Upper lobe of right lung (tissue), 1 donor: ENCODE measurements around the gene CNGA3. TPM values are rescaled to one million over a fixed set of nuclear protein-coding genes. Genes with fewer than 3 reads are reported as not detected.

ENCODE experiments used
- ATAC-seq: fragments of 200-7000 bp; cut with Tn5 transposase; one replicate; pipeline ENCODE4 v1.9.1; 2020; ENCODE audit warnings: mild to moderate bottlenecking, moderate library complexity
- DNase-seq: peaks from one replicate; pipeline ENCODE4 v3.0.0-alpha.2; 2020
- H3K27ac ChIP-seq: fragments of 200-600 bp; one replicate; pipeline ENCODE4 v1.8.0; 2022
- H3K27me3 ChIP-seq: fragments of 200-600 bp; one replicate; pipeline ENCODE4 v1.8.0; 2022; ENCODE audit warnings: mild to moderate bottlenecking
- H3K36me3 ChIP-seq: fragments of 200-600 bp; one replicate; pipeline ENCODE4 v1.8.0; 2022
- H3K4me1 ChIP-seq: fragments of 200-600 bp; one replicate; pipeline ENCODE4 v1.8.0; 2022
- H3K4me3 ChIP-seq: fragments of 200-600 bp; one replicate; pipeline ENCODE4 v1.8.0; 2022; ENCODE audit warnings: mild to moderate bottlenecking
- H3K9me3 ChIP-seq: fragments of 200-600 bp; one replicate; pipeline ENCODE4 v1.8.0; 2022
- CTCF ChIP-seq: fragments of 200-600 bp; IDR thresholded peaks from one replicate; pipeline ENCODE4 v1.8.0; 2022; ENCODE audit warnings: antibody characterized with exemption
- intact Hi-C: fragments of 100-400 bp; cut with DNase I; formaldehyde crosslinking; loops from one replicate; pipeline ENCODE4 v1.11.0; 2022
- total RNA-seq: library from RNA; stranded (reverse); fragmentation: NEBNext Ultra II Directional; extraction: Animal tissue kit (Norgen Biotek cat#: 25700); gene quantifications from one replicate; pipeline ENCODE4 v1.2.1, GENCODE V29; 2021
- donor health status: DM: no; HTN: yes; CAD: no; lungs with severe emphysema.

Gene CNGA3
- total RNA-seq, 1 donor from 2014 or later: 0.17 TPM

DNA sequence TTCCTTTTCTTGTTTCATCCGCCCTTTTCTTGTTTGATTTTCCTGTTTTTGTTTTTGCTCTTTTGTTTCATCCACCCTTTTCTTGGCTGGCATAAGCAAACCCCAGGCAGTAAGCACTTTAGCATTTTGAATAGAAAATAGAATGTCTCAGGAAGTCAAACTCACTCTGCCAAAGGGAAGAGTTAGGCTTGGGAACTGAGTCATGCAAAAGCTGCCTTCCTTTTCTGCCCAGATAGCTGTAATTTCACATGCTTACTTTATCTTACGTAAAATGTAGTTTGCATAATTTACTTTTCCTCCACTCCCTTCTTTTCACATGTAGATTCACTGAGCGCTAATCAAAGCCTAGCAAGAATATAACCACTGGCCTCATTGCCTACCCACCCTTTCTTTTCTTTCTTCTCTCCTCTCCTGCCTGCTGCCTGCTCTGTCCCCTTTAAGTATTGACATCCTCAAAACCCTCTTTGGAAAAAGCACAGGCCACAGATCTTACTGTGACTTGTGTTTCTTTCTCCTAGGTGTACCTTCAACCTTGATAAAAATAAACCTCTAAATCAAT lies 48.4 kb downstream of the CNGA3 start:
- no peaks in the 10 kb centered on the region for H3K9me3 ChIP-seq
- no peaks in the 10 kb centered on the region for H3K36me3 ChIP-seq
- peaks cover 20% of the 10 kb centered on the region for H3K27me3 ChIP-seq
- intact Hi-C loops: no loop called here
- ATAC-seq (no peak), DNase-seq (no peak)
- H3K4me3 ChIP-seq: no peak overlapping the region
- no peak overlapping the region for H3K27ac ChIP-seq
- TF ChIP-seq CTCF: no peak
- no peaks in the 10 kb centered on the region for H3K4me1 ChIP-seq

DNA sequence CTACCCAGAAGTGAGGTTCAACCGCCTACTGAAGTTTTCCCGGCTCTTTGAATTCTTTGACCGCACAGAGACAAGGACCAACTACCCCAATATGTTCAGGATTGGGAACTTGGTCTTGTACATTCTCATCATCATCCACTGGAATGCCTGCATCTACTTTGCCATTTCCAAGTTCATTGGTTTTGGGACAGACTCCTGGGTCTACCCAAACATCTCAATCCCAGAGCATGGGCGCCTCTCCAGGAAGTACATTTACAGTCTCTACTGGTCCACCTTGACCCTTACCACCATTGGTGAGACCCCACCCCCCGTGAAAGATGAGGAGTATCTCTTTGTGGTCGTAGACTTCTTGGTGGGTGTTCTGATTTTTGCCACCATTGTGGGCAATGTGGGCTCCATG lies 49.7 kb downstream of the CNGA3 start:
- intact Hi-C loops: no loop called here
- no peak for ATAC-seq
- H3K27me3 ChIP-seq: peaks cover 23% of the 10 kb centered on the region
- no peak for TF ChIP-seq CTCF
- H3K27ac ChIP-seq: no peak overlapping the region
- H3K36me3 ChIP-seq: no peaks in the 10 kb centered on the region
- no peak overlapping the region for H3K4me3 ChIP-seq
- no peak for DNase-seq
- H3K4me1 ChIP-seq: no peaks in the 10 kb centered on the region
- H3K9me3 ChIP-seq: no peaks in the 10 kb centered on the region

DNA sequence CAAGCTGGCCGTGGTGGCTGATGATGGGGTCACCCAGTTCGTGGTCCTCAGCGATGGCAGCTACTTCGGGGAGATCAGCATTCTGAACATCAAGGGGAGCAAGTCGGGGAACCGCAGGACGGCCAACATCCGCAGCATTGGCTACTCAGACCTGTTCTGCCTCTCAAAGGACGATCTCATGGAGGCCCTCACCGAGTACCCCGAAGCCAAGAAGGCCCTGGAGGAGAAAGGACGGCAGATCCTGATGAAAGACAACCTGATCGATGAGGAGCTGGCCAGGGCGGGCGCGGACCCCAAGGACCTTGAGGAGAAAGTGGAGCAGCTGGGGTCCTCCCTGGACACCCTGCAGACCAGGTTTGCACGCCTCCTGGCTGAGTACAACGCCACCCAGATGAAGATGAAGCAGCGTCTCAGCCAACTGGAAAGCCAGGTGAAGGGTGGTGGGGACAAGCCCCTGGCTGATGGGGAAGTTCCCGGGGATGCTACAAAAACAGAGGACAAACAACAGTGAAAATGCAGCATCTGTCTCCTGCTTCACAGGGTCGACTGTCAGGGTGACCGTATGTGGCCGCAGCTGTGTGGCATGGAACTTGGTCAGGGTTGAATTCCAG lies 50.6 kb downstream of the CNGA3 start:
- Histone ChIP-seq H3K4me1 (no peaks in the 10 kb centered on the region), H3K9me3 (no peaks in the 10 kb centered on the region), H3K27ac (no peak overlapping the region), H3K4me3 (no peak overlapping the region), H3K36me3 (no peaks in the 10 kb centered on the region), H3K27me3 (peaks cover 23% of the 10 kb centered on the region)
- DNase-seq (no peak), ATAC-seq (no peak)
- TF ChIP-seq CTCF: no peak
- intact Hi-C loops: no loop called here

GRCh38 chr2:98399140-98399539 lies 52.9 kb downstream of the CNGA3 start:
- Histone ChIP-seq H3K4me3 (no peak overlapping the region), H3K36me3 (no peaks in the 10 kb centered on the region), H3K27ac (no peak overlapping the region), H3K27me3 (peaks cover 23% of the 10 kb centered on the region), H3K4me1 (no peaks in the 10 kb centered on the region), H3K9me3 (no peaks in the 10 kb centered on the region)
- DNase-seq (no peak), ATAC-seq (no peak)
- intact Hi-C loops: no loop called here
- TF ChIP-seq CTCF: no peak

DNA sequence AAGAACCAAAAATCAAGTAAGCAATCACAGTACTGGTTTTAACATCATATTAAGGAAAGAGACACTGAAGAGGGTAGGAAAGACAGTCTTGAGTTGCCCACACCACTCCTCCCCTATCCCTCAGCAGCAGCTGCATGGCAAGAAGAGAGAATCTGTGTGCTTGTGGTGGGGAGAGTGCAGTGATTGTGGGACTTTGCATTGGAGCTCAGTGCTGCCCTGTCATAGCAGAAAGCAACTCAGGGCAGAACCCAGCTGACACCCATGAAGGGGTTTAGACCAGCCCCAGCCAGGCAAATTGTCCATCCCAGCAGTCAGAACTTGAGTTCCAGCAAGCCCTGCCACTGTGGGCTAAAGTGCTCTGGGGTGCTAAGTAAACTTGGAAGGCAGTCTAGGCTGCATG lies 57.6 kb downstream of the CNGA3 start:
- H3K4me3 ChIP-seq: no peak overlapping the region
- no peak for TF ChIP-seq CTCF
- H3K9me3 ChIP-seq: no peaks in the 10 kb centered on the region
- H3K27me3 ChIP-seq: peaks cover 8% of the 10 kb centered on the region
- ATAC-seq: no peak
- no peaks in the 10 kb centered on the region for H3K4me1 ChIP-seq
- intact Hi-C loops: no loop called here
- H3K36me3 ChIP-seq: no peaks in the 10 kb centered on the region
- H3K27ac ChIP-seq: no peak overlapping the region
- DNase-seq: no peak
